Progenitor cell of endocrine pancreas (in vitro differentiated cells): Measurements from ENCODE around the gene DENND6B. TPM values are rescaled to one million over a fixed set of nuclear protein-coding genes. Genes with fewer than 3 reads are reported as not detected.

Experiments used
- DNase-seq: peaks from one replicate; pipeline ENCODE4 v3.0.0; 2021; ENCODE audit warnings: low spot score; ENCODE audit not compliant: unreplicated experiment
- H3K27ac Mint-ChIP-seq: 2 replicates; pipeline ENCODE4 v1.8.0; 2021; ENCODE audit warnings: mild to moderate bottlenecking, moderate library complexity, mixed read lengths
- H3K27me3 Mint-ChIP-seq: 2 replicates; pipeline ENCODE4 v1.8.0; 2021; ENCODE audit warnings: mixed read lengths
- H3K36me3 Mint-ChIP-seq: 2 replicates; pipeline ENCODE4 v1.8.0; 2022; ENCODE audit warnings: mixed read lengths; ENCODE audit not compliant: insufficient read depth
- H3K4me1 Mint-ChIP-seq: 2 replicates; pipeline ENCODE4 v1.8.0; 2021; ENCODE audit warnings: low read depth, mixed read lengths
- H3K4me3 Mint-ChIP-seq: 2 replicates; pipeline ENCODE4 v1.8.0; 2021; ENCODE audit warnings: low read depth, mild to moderate bottlenecking, moderate library complexity, mixed read lengths
- H3K9me3 Mint-ChIP-seq: 2 replicates; pipeline ENCODE4 v1.8.0; 2021; ENCODE audit warnings: low read depth, mixed read lengths
- CTCF ChIP-seq: fragments of 200-600 bp; sonication (generic); IDR thresholded peaks from one replicate; pipeline ENCODE4 v1.5.0; 2021; ENCODE audit warnings: antibody characterized with exemption, mild to moderate bottlenecking; ENCODE audit not compliant: unreplicated experiment
- total RNA-seq: library from RNA; stranded (reverse); gene quantifications from 2 replicates; pipeline ENCODE4 v1.2.1, GENCODE V29; 2021

Gene DENND6B
- total RNA-seq, 1 donor from 2014 or later = 36.4 TPM

- DNase-seq = no peak
- Mint-ChIP-seq H3K36me3 (peaks cover 9% of the 10 kb centered on the region), H3K27ac (peak overlapping the region; percentile 71), H3K9me3 (no peaks in the 10 kb centered on the region), H3K4me3 (no peak overlapping the region), H3K4me1 (peaks cover 2% of the 10 kb centered on the region), H3K27me3 (no peaks in the 10 kb centered on the region)
- TF ChIP-seq CTCF = no peak
Measured at GRCh38 chr22:50357222-50357621, 30.4 kb upstream of the DENND6B start.

- Mint-ChIP-seq H3K9me3 (no peaks in the 10 kb centered on the region), H3K36me3 (peaks cover 9% of the 10 kb centered on the region), H3K27ac (no peak overlapping the region), H3K27me3 (no peaks in the 10 kb centered on the region), H3K4me1 (no peaks in the 10 kb centered on the region), H3K4me3 (no peak overlapping the region)
- no peak for TF ChIP-seq CTCF
- no peak for DNase-seq
Measured at GRCh38 chr22:50356186-50356585, 29.4 kb upstream of the DENND6B start.

GRCh38 chr22:50348058-50348457, 21.2 kb upstream of the DENND6B start:
- no peak for DNase-seq
- Mint-ChIP-seq H3K36me3 (no peaks in the 10 kb centered on the region), H3K4me3 (no peak overlapping the region), H3K4me1 (peaks cover 2% of the 10 kb centered on the region), H3K9me3 (no peaks in the 10 kb centered on the region), H3K27me3 (no peaks in the 10 kb centered on the region), H3K27ac (no peak overlapping the region)
- no peak for TF ChIP-seq CTCF

- Mint-ChIP-seq H3K4me1 (peaks cover 2% of the 10 kb centered on the region), H3K27ac (no peak overlapping the region), H3K36me3 (no peaks in the 10 kb centered on the region), H3K9me3 (no peaks in the 10 kb centered on the region), H3K4me3 (no peak overlapping the region), H3K27me3 (no peaks in the 10 kb centered on the region)
- no peak for TF ChIP-seq CTCF
- DNase-seq = no peak
Measured at GRCh38 chr22:50347157-50347556, 20.3 kb upstream of the DENND6B start.

GRCh38 chr22:50346470-50346869, 19.7 kb upstream of the DENND6B start:
- DNase-seq = no peak
- H3K9me3 Mint-ChIP-seq = no peaks in the 10 kb centered on the region
- no peak for TF ChIP-seq CTCF
- H3K27me3 Mint-ChIP-seq = no peaks in the 10 kb centered on the region
- no peak overlapping the region for H3K27ac Mint-ChIP-seq
- peaks cover 2% of the 10 kb centered on the region for H3K4me1 Mint-ChIP-seq
- no peak overlapping the region for H3K4me3 Mint-ChIP-seq
- no peaks in the 10 kb centered on the region for H3K36me3 Mint-ChIP-seq
